Epithelial cell of alveolus of lung (primary cell): ENCODE results near the gene BIRC6. TPM values are rescaled to one million over a fixed set of nuclear protein-coding genes. Genes with fewer than 3 reads are reported as not detected.

Source experiments
- total RNA-seq: library from RNA; depleted of rRNA; stranded (reverse); fragments of >200 nt; gene quantifications from 2 replicates; pipeline ENCODE4 v1.2.1, GENCODE V29; 2015

Gene BIRC6, protein sequence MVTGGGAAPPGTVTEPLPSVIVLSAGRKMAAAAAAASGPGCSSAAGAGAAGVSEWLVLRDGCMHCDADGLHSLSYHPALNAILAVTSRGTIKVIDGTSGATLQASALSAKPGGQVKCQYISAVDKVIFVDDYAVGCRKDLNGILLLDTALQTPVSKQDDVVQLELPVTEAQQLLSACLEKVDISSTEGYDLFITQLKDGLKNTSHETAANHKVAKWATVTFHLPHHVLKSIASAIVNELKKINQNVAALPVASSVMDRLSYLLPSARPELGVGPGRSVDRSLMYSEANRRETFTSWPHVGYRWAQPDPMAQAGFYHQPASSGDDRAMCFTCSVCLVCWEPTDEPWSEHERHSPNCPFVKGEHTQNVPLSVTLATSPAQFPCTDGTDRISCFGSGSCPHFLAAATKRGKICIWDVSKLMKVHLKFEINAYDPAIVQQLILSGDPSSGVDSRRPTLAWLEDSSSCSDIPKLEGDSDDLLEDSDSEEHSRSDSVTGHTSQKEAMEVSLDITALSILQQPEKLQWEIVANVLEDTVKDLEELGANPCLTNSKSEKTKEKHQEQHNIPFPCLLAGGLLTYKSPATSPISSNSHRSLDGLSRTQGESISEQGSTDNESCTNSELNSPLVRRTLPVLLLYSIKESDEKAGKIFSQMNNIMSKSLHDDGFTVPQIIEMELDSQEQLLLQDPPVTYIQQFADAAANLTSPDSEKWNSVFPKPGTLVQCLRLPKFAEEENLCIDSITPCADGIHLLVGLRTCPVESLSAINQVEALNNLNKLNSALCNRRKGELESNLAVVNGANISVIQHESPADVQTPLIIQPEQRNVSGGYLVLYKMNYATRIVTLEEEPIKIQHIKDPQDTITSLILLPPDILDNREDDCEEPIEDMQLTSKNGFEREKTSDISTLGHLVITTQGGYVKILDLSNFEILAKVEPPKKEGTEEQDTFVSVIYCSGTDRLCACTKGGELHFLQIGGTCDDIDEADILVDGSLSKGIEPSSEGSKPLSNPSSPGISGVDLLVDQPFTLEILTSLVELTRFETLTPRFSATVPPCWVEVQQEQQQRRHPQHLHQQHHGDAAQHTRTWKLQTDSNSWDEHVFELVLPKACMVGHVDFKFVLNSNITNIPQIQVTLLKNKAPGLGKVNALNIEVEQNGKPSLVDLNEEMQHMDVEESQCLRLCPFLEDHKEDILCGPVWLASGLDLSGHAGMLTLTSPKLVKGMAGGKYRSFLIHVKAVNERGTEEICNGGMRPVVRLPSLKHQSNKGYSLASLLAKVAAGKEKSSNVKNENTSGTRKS (N-terminal part only)
- 36.6 and 46.8 TPM in 2 replicates for total RNA-seq

DNA sequence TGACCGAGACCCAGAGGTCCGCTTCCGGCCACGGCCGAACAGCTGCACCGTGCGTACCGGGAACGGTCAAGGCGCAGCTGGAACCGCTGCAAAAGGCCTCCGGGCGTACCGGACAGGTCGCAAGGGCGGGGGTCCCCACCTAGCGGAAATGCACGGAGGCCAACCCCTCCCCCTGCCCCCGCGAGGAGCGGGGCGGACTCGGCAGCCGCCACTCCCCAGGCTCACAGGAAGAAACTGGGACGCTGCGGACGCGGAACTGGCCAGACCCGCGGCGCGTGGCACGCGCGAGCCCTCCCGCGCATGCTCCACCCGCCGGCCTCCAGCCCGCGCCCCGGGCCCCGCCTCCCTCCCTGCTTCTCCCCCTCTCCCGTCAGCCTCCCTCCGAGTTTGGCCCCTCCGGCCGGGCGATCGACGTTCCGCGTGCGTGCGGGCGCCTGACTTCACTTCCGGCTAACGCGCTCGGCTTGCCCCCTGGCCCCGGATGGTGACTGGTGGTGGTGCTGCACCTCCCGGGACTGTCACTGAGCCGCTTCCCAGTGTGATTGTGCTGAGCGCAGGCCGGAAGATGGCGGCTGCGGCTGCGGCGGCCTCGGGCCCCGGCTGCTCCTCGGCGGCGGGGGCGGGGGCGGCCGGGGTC lies at the start of gene BIRC6:
Gene BIRC6 (plus strand): TSS at position 343 of the 637 bp plus-strand sequence. CDS start 139 bp downstream, at position 482.

DNA sequence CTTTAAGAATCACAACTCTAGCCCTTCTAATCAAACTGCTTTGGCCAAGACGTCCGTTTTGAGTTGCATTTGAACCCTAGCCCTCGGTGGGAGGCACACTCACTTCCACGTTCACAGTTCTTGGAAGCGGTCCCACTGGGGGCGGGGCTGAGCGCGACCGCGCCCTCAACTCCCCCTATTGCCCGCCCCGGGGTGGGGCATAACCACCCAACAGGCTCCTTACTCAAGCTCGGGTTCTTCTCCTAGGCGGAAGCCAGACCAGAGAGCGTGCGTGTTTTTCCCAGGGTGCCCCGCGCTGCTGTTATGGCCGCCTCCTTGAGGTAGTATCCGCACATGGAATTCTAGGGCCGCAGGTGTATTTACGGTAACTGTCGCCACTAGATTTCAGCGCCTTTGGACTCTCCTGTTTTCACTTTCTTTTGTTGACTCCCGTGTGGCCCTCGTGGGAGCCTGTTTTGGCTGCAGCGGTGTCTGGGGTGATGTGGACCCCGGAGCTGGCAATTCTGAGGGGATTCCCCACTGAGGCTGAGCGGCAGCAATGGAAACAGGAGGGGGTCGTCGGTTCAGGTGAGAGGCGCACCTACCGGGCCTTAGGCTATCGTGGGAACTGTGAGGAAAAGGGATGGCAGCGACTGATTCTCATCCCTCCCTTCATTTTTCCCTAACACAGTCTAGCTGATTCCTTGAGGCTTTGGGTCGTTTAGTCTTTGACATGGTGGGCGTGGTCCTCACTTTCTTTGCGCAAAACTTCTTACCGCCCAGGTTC lies 271.2 kb downstream of the BIRC6 start, which contains the start of gene TTC27:
Gene TTC27 (plus strand): TSS at position 237 of the 766 bp plus-strand sequence. CDS start 243 bp downstream, at position 480.

Other genes with a start within 250 kb of the BIRC6 start
- gene SLC30A6, start 191.2 kb upstream of the BIRC6 start, total RNA-seq: 18.4 and 24.0 TPM in 2 replicates
- not detected in 2 replicates for gene NLRC4, start 92.1 kb upstream of the BIRC6 start, total RNA-seq
- gene YIPF4, start 79.1 kb upstream of the BIRC6 start, total RNA-seq: 18.1 and 40.5 TPM in 2 replicates